Ramos (cell line): ENCODE data around the gene MTRR.

Experiments used
- in situ Hi-C: fragments of 300-500 bp; cut with MboI; formaldehyde crosslinking; loops from one replicate; pipeline ENCODE4 v1.14.3; 2022; ENCODE audit warnings: low sequenced_read_pairs; ENCODE audit not compliant: unreplicated experiment

MTRR gene

GRCh38 chr5:7855611-7856010 is 13.3 kb upstream of the MTRR start:
- in situ Hi-C loops: no loop called here

GRCh38 chr5:7856855-7857254 is 12.1 kb upstream of the MTRR start:
- in situ Hi-C loops: no loop called here

GRCh38 chr5:7857361-7857760 is 11.6 kb upstream of the MTRR start:
- in situ Hi-C loops: no loop called here

GRCh38 chr5:7857926-7858632 is 10.9 kb upstream of the MTRR start:
- in situ Hi-C loops: no loop called here

- in situ Hi-C loops: no loop called here
Observed at GRCh38 chr5:7866196-7866595, 2.8 kb upstream of the MTRR start.

- in situ Hi-C loops: no loop called here
Observed at GRCh38 chr5:7867260-7867659, 1.7 kb upstream of the MTRR start.

GRCh38 chr5:7868427-7868772 is 548 bp upstream of the MTRR start:
- in situ Hi-C loops: no loop called here

- in situ Hi-C loops: no loop called here
Observed at GRCh38 chr5:7869474-7870136, 657 bp downstream of the MTRR start.

GRCh38 chr5:7871653-7872052 is 2.7 kb downstream of the MTRR start:
- in situ Hi-C loops: no loop called here

- in situ Hi-C loops: no loop called here
Observed at GRCh38 chr5:7872517-7873130, 3.7 kb downstream of the MTRR start.

GRCh38 chr5:7873216-7873615 is 4.3 kb downstream of the MTRR start:
- in situ Hi-C loops: no loop called here

- in situ Hi-C loops: no loop called here
Observed at GRCh38 chr5:7874639-7875038, 5.7 kb downstream of the MTRR start.

GRCh38 chr5:7875151-7875550 is 6.2 kb downstream of the MTRR start:
- in situ Hi-C loops: no loop called here

GRCh38 chr5:7876867-7877266 is 7.9 kb downstream of the MTRR start:
- in situ Hi-C loops: no loop called here

- in situ Hi-C loops: no loop called here
Observed at GRCh38 chr5:7877851-7878250, 8.9 kb downstream of the MTRR start.

GRCh38 chr5:7878381-7878873 is 9.5 kb downstream of the MTRR start:
- in situ Hi-C loops: no loop called here

- in situ Hi-C loops: no loop called here
Observed at GRCh38 chr5:7881091-7881490, 12.1 kb downstream of the MTRR start.

GRCh38 chr5:7881816-7882215 is 12.9 kb downstream of the MTRR start:
- in situ Hi-C loops: no loop called here

GRCh38 chr5:7882926-7883325 is 14.0 kb downstream of the MTRR start:
- in situ Hi-C loops: no loop called here

GRCh38 chr5:7884491-7885267 is 15.7 kb downstream of the MTRR start:
- in situ Hi-C loops: no loop called here
